ENCODE results near the gene TSSK6. TPM values are rescaled to one million over a fixed set of nuclear protein-coding genes. Genes with fewer than 3 reads are reported as not detected.

Gene TSSK6
- total and polyA plus RNA-seq, 11 donors, result 0.28 to 1.0 (median 0.54) TPM

DNA sequence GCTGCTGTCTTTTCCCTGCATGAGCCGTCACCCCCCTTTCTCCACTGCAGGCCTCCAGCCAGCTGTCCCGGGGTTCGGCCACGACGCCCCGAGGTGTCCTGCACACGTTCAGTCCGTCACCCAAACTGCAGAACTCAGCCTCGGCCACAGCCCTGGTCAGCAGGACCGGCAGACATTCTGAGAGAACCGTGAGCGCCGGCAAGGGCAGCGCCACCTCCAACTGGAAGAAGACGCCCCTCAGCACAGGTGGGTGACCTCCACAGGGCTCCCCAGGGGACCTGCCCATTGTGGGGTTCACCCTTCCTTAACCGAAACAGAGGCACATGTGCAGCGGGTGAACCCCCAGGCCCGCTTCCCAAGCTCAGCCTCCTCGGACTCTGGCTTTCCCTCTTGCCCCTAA, 13.1 kb downstream of the TSSK6 start:
- Histone ChIP-seq H3K4me3 (no peak overlapping the region), H3K27ac (no peak overlapping the region), H3K9me3 (no peaks in the 10 kb centered on the region), H3K4me1 (no peaks in the 10 kb centered on the region), H3K36me3 (peaks cover 3 to 97% (median 90%) of the 10 kb centered on the region in 9 donors), H3K27me3 (no peaks in the 10 kb centered on the region)
- intact Hi-C loops (cut with DNase I), result no loop called here
- no peak for DNase-seq
- ATAC-seq, result no peak
- WGBS, 4 donors, result 95 to 97% (median 96%) methylated on average over 18 to 19 of the region's 19 CpGs
- TF ChIP-seq POLR2A (IDR thresholded peaks at IDR 0.05), result no peak
- no peak for TF ChIP-seq CTCF (IDR thresholded peaks at IDR 0.05)

DNA sequence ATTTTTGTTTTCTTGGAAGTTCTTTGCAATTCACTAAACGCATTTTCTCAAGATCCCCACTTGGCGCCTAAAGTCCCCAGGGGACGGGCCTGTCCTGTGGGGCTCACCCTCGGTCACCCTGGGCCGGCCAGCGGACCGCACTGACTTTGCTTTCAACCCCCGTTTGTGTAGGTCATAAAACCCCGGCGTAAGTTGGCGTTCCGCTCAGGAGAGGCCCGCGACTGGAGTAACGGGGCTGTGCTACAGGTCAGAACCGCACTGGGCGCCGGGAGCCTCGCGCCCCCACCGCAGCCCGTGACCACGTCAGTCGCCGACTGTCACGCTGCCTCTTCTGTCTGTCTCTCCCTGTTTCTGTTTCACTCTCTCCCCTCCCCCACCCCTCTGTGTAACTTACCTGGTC, 13.6 kb downstream of the TSSK6 start:
- intact Hi-C loops (cut with DNase I), result no loop called here
- Histone ChIP-seq H3K4me1 (no peaks in the 10 kb centered on the region), H3K27me3 (no peaks in the 10 kb centered on the region), H3K27ac (no peak overlapping the region), H3K9me3 (no peaks in the 10 kb centered on the region), H3K4me3 (no peak overlapping the region), H3K36me3 (peaks cover 3 to 99% (median 92%) of the 10 kb centered on the region in 9 donors)
- no peak for TF ChIP-seq POLR2A (IDR thresholded peaks at IDR 0.05)
- TF ChIP-seq CTCF (IDR thresholded peaks at IDR 0.05), result no peak
- 90 to 94% (median 92%) methylated on average over 26 of the region's 26 CpGs for WGBS, 4 donors
- ATAC-seq (no peak), DNase-seq (no peak)

- WGBS, 4 donors, result 90 to 93% (median 91%) methylated on average over 30 to 34 of the region's 34 CpGs
- DNase-seq (no peak), ATAC-seq (no peak)
- Histone ChIP-seq H3K4me3 (no peak overlapping the region), H3K27ac (no peak overlapping the region), H3K9me3 (no peaks in the 10 kb centered on the region), H3K4me1 (no peaks in the 10 kb centered on the region), H3K27me3 (no peaks in the 10 kb centered on the region), H3K36me3 (peaks cover 5 to 99% (median 92%) of the 10 kb centered on the region in 9 donors)
- TF ChIP-seq CTCF (IDR thresholded peaks at IDR 0.05) (no peak), POLR2A (IDR thresholded peaks at IDR 0.05) (no peak)
- intact Hi-C loops (cut with DNase I), result no loop called here
These were observed 14.2 kb downstream of the TSSK6 start for GRCh38 chr19:19500975-19501644.

DNA sequence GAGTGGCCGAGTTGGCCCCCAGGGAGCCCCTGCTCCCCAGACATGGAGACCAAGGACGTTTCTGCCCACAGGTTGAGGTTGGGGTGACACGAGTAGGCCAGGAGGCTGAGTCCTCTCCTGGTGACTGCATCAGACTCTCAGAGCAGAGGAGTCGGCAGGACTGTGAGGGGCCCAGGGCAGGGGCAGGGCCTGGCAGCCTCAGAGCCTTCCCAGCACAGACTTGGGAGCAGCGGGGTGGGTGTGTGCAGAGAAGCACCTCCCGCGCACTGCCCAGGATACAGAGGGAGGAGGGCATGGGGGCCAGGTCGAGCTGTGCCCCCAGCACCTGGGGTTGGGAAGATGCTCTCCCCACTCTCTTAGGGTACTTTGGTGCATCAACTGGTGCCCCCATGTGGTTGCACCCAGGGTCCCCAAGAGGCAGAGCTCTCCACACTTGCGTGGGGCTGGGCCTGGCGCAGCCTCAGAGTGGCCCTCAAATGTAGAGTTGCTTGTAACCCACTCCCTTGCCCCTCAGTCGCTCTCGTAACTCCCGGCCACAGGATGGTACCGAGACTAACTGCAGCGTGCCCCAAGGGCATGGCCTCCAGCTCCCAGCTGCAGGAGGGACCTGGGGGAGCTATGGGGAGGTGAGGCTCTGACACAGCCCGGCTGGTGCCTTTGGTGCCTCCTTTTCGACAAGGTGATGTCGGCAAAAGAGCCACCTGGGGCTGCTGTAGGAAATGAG, 15.9 kb downstream of the TSSK6 start:
- no peak overlapping the region for H3K4me3 ChIP-seq
- no peak for TF ChIP-seq CTCF (IDR thresholded peaks at IDR 0.05)
- no peak for TF ChIP-seq POLR2A (IDR thresholded peaks at IDR 0.05)
- no peaks in the 10 kb centered on the region for H3K27me3 ChIP-seq
- peak in 1 of 4 donors; percentile 13 for ATAC-seq
- no peaks in the 10 kb centered on the region for H3K4me1 ChIP-seq
- 83 to 90% (median 88%) methylated on average over 14 to 18 of the region's 18 CpGs for WGBS, 4 donors
- intact Hi-C loops (cut with DNase I), result loop anchor here in 1 of 10 donors (10.0 kb wide), 1 partner anchor 305 kb away; the partner anchor contains the start of genes BORCS8 and RFXANK
- no peak for DNase-seq
- peaks cover 5 to 98% (median 92%) of the 10 kb centered on the region in 9 donors for H3K36me3 ChIP-seq
- H3K27ac ChIP-seq, result no peak overlapping the region
- H3K9me3 ChIP-seq, result no peaks in the 10 kb centered on the region
